Naive B cell (primary cell): Measurements from ENCODE around the gene KRT75. TPM values are rescaled to one million over a fixed set of nuclear protein-coding genes. Genes with fewer than 3 reads are reported as not detected.

ENCODE experiments used
- ATAC-seq, 2 donors: fragments of 150-1000 bp; cut with Tn5 transposase; 2 replicates each; pipeline ENCODE4 v1.10.0; 2021; ENCODE audit warnings: low read depth in 2 of 2, mild to moderate bottlenecking in 2 of 2, moderate library complexity in 2 of 2
- DNase-seq: peaks from one replicate; pipeline ENCODE4 v3.0.0; 2022
- H3K27ac Mint-ChIP-seq, 6 donors: one replicate each; pipeline ENCODE4 v1.8.0; 2020 to 2022; ENCODE audit warnings: mild to moderate bottlenecking in 6 of 6, mixed read lengths in 6 of 6, moderate library complexity in 5 of 6, inconsistent platforms in 2 of 6
- H3K27me3 Mint-ChIP-seq, 3 donors: one replicate each; pipeline ENCODE4 v1.8.0; 2021 to 2022; ENCODE audit warnings: mixed read lengths in 3 of 3, mild to moderate bottlenecking in 1 of 3
- H3K36me3 Mint-ChIP-seq, 2 donors: one replicate each; pipeline ENCODE4 v1.8.0; 2020 to 2022; ENCODE audit warnings: mixed read lengths in 2 of 2, inconsistent platforms in 1 of 2, mild to moderate bottlenecking in 1 of 2
- H3K4me1 Mint-ChIP-seq, 3 donors: one replicate each; pipeline ENCODE4 v1.8.0; 2020 to 2022; ENCODE audit warnings: mixed read lengths in 3 of 3, inconsistent platforms in 1 of 3, mild to moderate bottlenecking in 1 of 3, moderate library complexity in 1 of 3
- H3K4me3 Mint-ChIP-seq, 8 donors: one replicate each; pipeline ENCODE4 v1.8.0; 2020 to 2022; ENCODE audit warnings: mild to moderate bottlenecking in 8 of 8, mixed read lengths in 8 of 8, moderate library complexity in 8 of 8, inconsistent platforms in 2 of 8
- H3K9me3 Mint-ChIP-seq, 7 donors: one replicate each; pipeline ENCODE4 v1.8.0; 2020 to 2022; ENCODE audit warnings: mixed read lengths in 7 of 7, mild to moderate bottlenecking in 5 of 7, inconsistent platforms in 2 of 7, moderate library complexity in 1 of 7
- polyA plus RNA-seq, 6 donors: library from polyadenylated mRNA; unstranded; fragments of 300-500 nt; fragmentation: Illumina TruSeq; gene quantifications; one replicate each; pipeline ENCODE4 v1.2.3, GENCODE V29; 2021; ENCODE audit warnings: low read depth in 6 of 6

The KRT75 gene
- polyA plus RNA-seq, 6 donors from 2014 or later, result not detected

DNA sequence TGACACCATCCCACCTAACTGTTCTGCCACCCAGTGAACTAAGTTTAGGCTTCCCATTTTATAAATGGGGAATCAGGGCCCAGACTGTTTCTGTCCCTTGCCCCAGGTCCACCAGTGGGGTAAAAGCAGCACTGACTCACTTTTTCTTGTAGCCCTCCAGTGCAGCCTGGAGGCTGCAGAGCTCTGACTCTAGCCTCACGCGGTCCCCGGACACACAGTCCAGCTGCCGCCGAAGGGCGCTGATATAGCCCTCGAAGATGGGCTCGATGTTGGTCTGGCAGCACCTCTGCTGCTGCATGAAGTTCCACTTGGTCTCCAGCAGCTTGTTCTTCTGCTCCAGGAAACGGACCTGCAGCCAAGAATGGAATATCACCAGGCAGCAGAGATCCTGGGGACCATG lies 30.6 kb downstream of the KRT75 start:
- ATAC-seq (no peak), DNase-seq (no peak)
- peaks cover 0 to 4% of the 10 kb centered on the region in 2 donors for H3K36me3 Mint-ChIP-seq
- H3K27ac Mint-ChIP-seq, result no peak overlapping the region
- H3K4me1 Mint-ChIP-seq, result peaks cover 0 to 1% (median 0%) of the 10 kb centered on the region in 3 donors
- H3K4me3 Mint-ChIP-seq, result no peak overlapping the region
- H3K9me3 Mint-ChIP-seq, result peaks cover 0 to 3% (median 0%) of the 10 kb centered on the region in 7 donors
- H3K27me3 Mint-ChIP-seq, result peaks cover 4 to 62% (median 24%) of the 10 kb centered on the region in 3 donors

DNA sequence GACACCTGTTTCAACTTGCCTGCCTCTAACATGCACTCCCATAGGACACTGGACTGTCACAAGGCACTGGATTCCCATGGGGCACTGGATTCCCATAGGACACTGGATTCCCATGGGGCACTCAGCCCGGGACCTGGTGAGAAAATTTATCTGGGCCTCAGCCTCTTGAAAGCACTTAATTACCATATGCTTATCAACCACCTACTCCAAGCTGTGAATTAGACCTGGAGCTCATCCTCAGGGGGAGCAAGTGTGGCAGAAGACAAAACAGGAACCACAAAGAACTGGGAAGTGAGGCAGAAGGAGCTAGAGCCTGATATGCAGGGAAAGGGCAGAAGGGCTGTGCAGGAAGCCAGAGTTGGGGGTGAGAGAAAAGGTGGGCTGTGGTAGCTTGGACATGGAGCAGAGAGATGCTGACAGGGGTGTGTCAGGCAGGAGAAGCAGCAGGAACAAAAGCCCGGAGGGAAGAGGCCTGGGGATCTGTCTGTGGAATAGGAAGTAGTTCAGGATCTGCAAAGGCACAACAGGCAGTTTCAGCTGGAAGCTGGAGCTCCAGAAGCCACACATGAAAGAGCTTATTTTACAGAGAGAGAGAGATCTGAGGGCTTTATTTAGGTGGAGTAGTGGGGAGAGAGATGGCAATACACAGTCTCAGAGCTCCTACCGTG lies 31.2 kb downstream of the KRT75 start:
- DNase-seq (no peak), ATAC-seq (no peak)
- Mint-ChIP-seq H3K4me1 (no peaks in the 10 kb centered on the region), H3K4me3 (no peak overlapping the region), H3K9me3 (peaks cover 0 to 1% (median 0%) of the 10 kb centered on the region in 7 donors), H3K27ac (no peak overlapping the region), H3K36me3 (no peaks in the 10 kb centered on the region), H3K27me3 (peaks cover 4 to 57% (median 21%) of the 10 kb centered on the region in 3 donors)

DNA sequence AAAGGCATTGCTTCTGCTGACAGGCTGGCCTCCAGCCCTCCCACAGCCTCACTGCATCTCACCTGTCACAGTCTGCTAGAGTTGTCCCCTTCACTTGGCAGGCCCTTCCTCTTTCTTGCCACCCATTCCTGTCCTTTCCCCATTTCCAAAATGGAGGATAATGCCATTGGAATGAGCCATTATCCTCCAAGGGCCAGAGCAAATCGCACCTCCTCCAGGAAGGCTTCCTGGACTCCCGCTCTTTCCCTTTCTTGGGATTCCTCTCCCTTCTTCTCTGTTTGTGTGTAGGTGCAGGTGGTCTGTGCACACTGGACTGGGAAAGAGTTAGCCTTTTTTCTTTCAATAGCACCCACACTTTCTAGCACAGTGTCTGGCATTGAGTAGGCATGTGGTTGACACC lies 31.8 kb downstream of the KRT75 start:
- H3K36me3 Mint-ChIP-seq, result no peaks in the 10 kb centered on the region
- H3K9me3 Mint-ChIP-seq, result no peaks in the 10 kb centered on the region
- peaks cover 4 to 51% (median 16%) of the 10 kb centered on the region in 3 donors for H3K27me3 Mint-ChIP-seq
- ATAC-seq, result no peak
- no peak overlapping the region for H3K4me3 Mint-ChIP-seq
- no peaks in the 10 kb centered on the region for H3K4me1 Mint-ChIP-seq
- no peak overlapping the region for H3K27ac Mint-ChIP-seq
- DNase-seq, result no peak

DNA sequence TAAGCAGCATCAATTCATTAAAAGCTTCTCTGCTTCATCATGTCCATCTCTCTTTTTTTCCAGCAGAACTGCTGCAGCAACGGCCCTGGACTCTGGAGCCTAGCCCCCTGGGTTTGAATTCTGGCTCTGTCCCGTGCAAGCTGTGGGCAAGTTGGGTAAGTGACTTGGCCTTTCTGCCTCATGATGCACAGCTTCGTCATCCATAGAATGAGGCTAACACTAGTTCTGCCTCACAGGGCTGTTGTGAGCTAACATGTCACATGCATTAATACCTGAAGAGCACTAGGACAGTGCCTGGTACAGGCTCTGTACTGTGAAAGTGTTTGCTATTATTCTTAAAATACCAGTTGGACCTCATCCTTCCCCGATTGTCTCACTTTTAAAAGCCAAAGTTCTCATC lies 32.2 kb downstream of the KRT75 start:
- Mint-ChIP-seq H3K27ac (peak overlapping the region in 1 of 6 donors; percentile 76), H3K36me3 (no peaks in the 10 kb centered on the region), H3K4me3 (no peak overlapping the region), H3K9me3 (no peaks in the 10 kb centered on the region), H3K4me1 (no peaks in the 10 kb centered on the region), H3K27me3 (peaks cover 4 to 48% (median 20%) of the 10 kb centered on the region in 3 donors)
- ATAC-seq, result no peak
- DNase-seq, result no peak

DNA sequence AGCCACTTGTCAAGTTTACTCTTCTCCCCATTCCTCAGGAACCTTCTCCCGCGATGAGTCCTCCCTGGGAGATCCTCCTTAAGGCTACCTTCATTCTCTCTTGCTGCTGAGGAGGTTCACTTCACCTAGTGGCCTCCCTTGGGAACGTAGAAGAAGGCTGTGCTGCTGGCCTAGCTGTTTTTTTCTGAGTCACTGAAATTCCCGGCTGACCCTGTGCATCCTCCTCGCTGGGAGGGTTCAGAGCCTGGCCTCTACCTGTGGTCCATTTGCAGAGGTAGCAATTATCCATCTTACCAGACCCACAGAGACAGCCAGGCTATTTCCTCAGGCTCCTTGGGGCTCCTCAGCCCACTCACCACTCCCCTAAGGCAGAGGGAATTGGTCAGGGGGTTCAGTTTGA lies 32.6 kb downstream of the KRT75 start:
- H3K9me3 Mint-ChIP-seq, result no peaks in the 10 kb centered on the region
- DNase-seq (no peak), ATAC-seq (no peak)
- H3K27ac Mint-ChIP-seq, result no peak overlapping the region
- H3K4me1 Mint-ChIP-seq, result no peaks in the 10 kb centered on the region
- no peaks in the 10 kb centered on the region for H3K36me3 Mint-ChIP-seq
- peaks cover 4 to 48% (median 24%) of the 10 kb centered on the region in 3 donors for H3K27me3 Mint-ChIP-seq
- no peak overlapping the region for H3K4me3 Mint-ChIP-seq

DNA sequence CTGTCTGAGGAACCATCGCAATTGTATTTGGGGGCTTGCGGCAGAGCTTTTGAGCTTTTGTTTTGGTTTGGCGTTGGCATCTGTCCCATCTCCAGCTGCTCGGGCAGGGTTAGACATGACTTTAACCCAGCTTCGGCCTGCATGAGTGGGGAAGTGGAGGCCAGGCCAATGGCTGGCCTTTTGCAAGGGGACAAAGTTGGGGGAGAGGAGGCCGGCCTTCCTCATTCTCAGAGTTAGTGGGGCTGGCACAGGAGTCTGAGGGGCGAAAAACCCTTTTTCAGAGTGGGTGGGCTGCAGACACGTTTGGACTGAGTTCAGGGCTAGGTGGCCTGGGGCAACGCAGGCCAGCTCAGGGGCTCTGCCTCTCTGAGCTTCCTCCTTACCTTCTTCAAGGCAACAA lies 33.3 kb downstream of the KRT75 start:
- Mint-ChIP-seq H3K9me3 (no peaks in the 10 kb centered on the region), H3K4me3 (no peak overlapping the region), H3K36me3 (no peaks in the 10 kb centered on the region), H3K4me1 (no peaks in the 10 kb centered on the region), H3K27me3 (peaks cover 4 to 42% (median 30%) of the 10 kb centered on the region in 3 donors), H3K27ac (no peak overlapping the region)
- ATAC-seq (no peak), DNase-seq (no peak)

DNA sequence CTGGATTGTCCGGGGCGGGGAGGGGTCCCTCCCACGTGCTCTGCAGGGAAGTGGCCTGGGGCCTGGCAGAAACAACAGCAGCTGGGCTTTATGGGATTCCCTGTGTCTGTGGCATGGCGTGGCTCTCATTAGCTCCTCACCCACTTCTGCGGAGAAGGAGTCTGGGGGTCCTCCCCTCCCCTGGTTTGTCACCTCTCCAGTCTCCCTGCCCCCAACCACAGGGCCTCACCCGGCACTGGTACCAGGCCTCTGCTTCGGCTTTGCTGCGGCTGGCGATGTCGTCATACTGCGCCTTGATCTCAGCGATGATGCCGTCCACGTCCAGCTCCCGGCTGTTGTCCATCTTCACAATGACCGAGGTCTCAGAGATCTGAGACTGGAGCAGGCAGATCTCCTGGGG lies 34.4 kb downstream of the KRT75 start:
- DNase-seq (no peak), ATAC-seq (no peak)
- H3K27ac Mint-ChIP-seq, result no peak overlapping the region
- no peak overlapping the region for H3K4me3 Mint-ChIP-seq
- no peaks in the 10 kb centered on the region for H3K9me3 Mint-ChIP-seq
- H3K27me3 Mint-ChIP-seq, result peaks cover 4 to 40% (median 36%) of the 10 kb centered on the region in 3 donors
- no peaks in the 10 kb centered on the region for H3K4me1 Mint-ChIP-seq
- H3K36me3 Mint-ChIP-seq, result no peaks in the 10 kb centered on the region

DNA sequence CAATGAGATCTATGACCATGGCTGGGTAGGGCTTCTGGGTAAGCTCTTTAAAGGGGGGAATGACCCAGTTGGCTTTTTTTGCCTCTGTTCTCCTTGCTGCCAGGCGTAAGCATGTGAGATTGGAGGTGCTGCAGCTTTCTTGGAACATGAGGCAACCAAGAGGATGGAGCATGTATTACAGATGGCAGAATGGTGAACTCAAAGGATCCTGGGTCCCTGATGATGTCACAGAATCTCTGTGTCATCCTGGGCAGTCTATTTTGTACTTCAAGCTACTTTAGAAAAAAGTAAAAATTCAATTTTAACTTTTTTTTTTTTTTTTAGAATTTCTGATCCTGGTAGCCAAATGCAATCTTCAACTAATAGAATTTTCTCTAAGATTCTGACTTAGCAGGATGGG lies 36.0 kb downstream of the KRT75 start:
- H3K4me1 Mint-ChIP-seq, result no peaks in the 10 kb centered on the region
- H3K9me3 Mint-ChIP-seq, result no peaks in the 10 kb centered on the region
- no peaks in the 10 kb centered on the region for H3K36me3 Mint-ChIP-seq
- no peak overlapping the region for H3K27ac Mint-ChIP-seq
- peaks cover 4 to 41% (median 37%) of the 10 kb centered on the region in 3 donors for H3K27me3 Mint-ChIP-seq
- ATAC-seq, result no peak
- no peak for DNase-seq
- H3K4me3 Mint-ChIP-seq, result no peak overlapping the region

DNA sequence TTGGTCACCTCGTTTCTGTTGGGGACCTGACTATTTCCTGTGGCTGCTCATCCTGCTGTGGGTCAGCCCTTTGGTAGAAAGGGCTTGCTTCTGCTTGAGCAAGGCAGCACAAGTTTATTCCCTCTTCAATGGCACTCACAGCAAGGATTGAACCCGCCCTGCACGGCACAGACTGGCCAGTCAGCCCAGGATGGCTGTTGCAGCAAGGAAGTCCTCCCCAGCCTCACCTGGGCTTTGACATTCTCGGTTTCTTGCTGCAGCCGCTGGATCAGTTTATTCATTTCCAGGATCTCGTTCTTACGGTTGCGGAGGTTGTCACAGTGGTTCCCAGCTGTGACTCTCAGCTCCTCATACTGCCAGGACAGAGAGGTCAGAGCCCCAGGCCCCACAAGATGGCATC lies 37.5 kb downstream of the KRT75 start:
- H3K36me3 Mint-ChIP-seq, result no peaks in the 10 kb centered on the region
- no peaks in the 10 kb centered on the region for H3K9me3 Mint-ChIP-seq
- DNase-seq, result no peak
- ATAC-seq, result no peak
- no peak overlapping the region for H3K4me3 Mint-ChIP-seq
- no peak overlapping the region for H3K27ac Mint-ChIP-seq
- H3K4me1 Mint-ChIP-seq, result no peaks in the 10 kb centered on the region
- peaks cover 0 to 51% (median 29%) of the 10 kb centered on the region in 3 donors for H3K27me3 Mint-ChIP-seq

DNA sequence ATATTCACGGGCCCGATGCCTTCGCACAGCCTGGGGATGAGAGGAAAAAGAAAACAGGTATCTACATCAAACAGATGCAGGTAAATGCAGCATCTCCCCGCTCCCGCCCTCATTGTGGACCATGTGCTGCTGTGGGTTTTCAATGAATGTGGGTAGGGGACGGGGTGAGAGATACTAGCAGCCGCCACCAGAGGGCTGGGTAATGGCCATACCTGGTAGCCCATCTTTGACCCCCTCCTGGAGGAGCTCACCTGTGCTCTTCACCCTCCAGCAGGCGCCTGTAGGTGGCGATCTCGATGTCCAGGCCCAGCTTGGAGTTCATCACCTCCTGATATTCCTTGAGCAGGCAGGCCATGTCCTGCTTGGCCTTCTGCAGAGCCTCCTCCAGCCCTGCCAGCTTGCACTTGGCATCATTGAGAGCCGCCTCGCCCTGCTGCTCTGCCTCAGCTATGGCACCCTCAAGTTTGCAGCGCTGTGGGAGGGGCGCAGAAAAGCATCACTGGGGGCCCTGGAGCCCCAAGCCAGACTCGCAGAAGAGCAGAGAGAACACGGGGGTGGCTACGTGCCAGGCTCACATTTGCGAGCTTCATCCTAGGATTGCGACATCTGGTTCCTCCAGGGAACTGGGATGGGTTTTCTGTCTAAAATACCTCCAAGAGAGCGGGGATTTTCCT lies 38.3 kb downstream of the KRT75 start:
- Mint-ChIP-seq H3K36me3 (no peaks in the 10 kb centered on the region), H3K27ac (no peak overlapping the region), H3K27me3 (peaks cover 0 to 53% (median 29%) of the 10 kb centered on the region in 3 donors), H3K9me3 (no peaks in the 10 kb centered on the region), H3K4me1 (no peaks in the 10 kb centered on the region), H3K4me3 (no peak overlapping the region)
- ATAC-seq (no peak), DNase-seq (no peak)

DNA sequence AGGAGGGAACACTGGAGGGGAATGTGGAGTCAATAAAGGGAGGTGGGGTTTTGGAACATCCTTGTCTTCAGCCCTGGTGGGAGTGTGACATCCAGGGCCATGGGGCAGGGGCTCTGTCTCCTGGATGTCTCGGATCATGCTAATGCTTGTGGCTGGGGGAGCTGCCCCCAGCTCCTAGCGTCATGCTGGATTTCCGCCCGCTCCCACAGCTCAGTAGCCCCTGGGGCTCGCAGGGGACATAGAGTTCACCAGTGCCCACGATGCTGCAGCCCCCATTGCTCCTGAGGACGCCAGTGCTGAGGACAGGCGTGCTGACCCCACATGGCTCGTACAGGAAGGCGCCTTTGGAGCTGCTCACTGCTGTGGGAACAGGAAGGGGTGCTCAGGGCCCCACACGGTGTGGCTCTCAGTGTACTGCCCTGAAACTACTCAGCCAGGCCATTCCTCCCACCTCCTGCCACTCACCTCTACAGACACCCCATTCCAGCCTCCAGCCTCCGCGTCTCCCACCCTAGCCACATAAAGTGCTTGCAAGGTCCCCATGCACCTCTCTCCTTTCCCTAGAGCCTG lies 39.2 kb downstream of the KRT75 start:
- Mint-ChIP-seq H3K36me3 (no peaks in the 10 kb centered on the region), H3K27ac (no peak overlapping the region), H3K9me3 (no peaks in the 10 kb centered on the region), H3K4me3 (peak overlapping the region in 1 of 8 donors; percentile 59), H3K4me1 (no peaks in the 10 kb centered on the region), H3K27me3 (peaks cover 0 to 46% (median 28%) of the 10 kb centered on the region in 3 donors)
- ATAC-seq (no peak), DNase-seq (no peak)

DNA sequence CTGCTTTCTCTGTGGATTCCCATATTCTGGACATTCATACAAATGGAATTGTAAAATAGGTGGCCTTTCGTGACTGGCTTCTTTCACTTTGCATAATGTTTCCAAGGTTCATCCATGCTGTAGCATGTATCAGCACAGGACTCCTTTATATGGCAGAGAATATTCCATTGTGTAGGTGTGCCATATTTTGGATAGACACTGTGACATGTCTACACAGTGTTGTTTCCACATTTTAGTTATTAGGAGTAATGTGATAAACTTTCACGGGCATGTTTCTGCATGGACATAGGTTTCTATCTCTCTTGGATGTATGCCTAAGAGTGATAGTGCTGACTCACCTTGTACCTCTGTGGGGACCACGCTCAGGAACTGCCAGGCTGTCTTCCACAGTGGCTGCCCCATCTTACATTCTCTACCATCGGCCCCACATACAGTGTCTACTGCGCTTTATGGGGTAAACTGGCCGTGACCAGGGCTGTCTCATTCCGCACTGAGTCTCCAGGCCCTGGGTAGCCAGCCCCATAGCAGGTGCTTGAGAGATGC lies 41.6 kb downstream of the KRT75 start:
- Mint-ChIP-seq H3K27me3 (peaks cover 0 to 45% (median 15%) of the 10 kb centered on the region in 3 donors), H3K27ac (peak overlapping the region in 1 of 6 donors; percentile 60), H3K36me3 (no peaks in the 10 kb centered on the region)

DNA sequence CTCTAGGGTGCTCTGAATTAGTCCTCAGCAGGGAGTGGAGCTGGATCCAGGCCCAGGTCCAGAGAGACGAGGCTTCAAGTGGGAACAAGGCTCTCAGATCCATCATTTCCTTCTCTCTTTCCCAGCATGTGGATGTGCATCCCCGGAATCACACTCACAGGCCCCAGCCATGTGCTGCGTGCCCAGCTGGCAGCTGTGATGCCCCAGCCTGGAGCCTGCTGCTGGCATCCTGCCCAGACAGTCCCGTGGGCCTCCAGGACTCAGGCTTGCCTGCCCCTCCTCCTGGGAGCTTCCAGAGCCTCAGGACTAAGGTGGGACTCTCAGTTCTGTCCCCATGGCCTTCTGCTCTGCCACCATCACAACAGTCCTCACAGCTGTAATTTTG lies 42.6 kb downstream of the KRT75 start:
- Mint-ChIP-seq H3K27ac (no peak overlapping the region), H3K27me3 (peaks cover 0 to 38% (median 15%) of the 10 kb centered on the region in 3 donors)

More for the DNA sequence above, 41.6 kb downstream of the KRT75 start:
- no peak overlapping the region for H3K4me3 Mint-ChIP-seq
- DNase-seq (no peak), ATAC-seq (no peak)
- no peaks in the 10 kb centered on the region for H3K4me1 Mint-ChIP-seq
- no peaks in the 10 kb centered on the region for H3K9me3 Mint-ChIP-seq

More for the DNA sequence above, 42.6 kb downstream of the KRT75 start:
- Mint-ChIP-seq H3K4me3 (no peak overlapping the region), H3K36me3 (no peaks in the 10 kb centered on the region), H3K4me1 (no peaks in the 10 kb centered on the region), H3K9me3 (no peaks in the 10 kb centered on the region)
- no peak for ATAC-seq
- no peak for DNase-seq
